Vagina (tissue), 2 donors: ENCODE measurements around the gene NIP7. TPM values are rescaled to one million over a fixed set of nuclear protein-coding genes. Genes with fewer than 3 reads are reported as not detected.

Experiments
- DNase-seq, 2 donors: peaks; one replicate each; pipeline ENCODE4 v3.0.0-alpha.2; 2017; ENCODE audit errors: extremely low spot score in 2 of 2
- H3K27ac ChIP-seq: fragments of 200-600 bp; sonication (generic); one replicate; pipeline ENCODE4 v1.5.1; 2019
- H3K27me3 ChIP-seq: fragments of 200-600 bp; sonication (generic); one replicate; pipeline ENCODE4 v1.5.1; 2019
- H3K36me3 ChIP-seq, 2 donors: fragments of 200-600 bp; sonication (generic); one replicate each; pipeline ENCODE4 v1.5.1; 2017 to 2019
- H3K4me1 ChIP-seq: fragments of 200-600 bp; sonication (generic); one replicate; pipeline ENCODE4 v1.5.1; 2019
- H3K4me3 ChIP-seq, 2 donors: fragments of 200-600 bp; sonication (generic); 1 replicate in 1 of 2; 2 replicates in 1 of 2; pipeline ENCODE4 v1.5.1; 2016 to 2019
- H3K9me3 ChIP-seq: fragments of 200-600 bp; sonication (generic); one replicate; pipeline ENCODE4 v1.5.1; 2019
- POLR2A ChIP-seq, 2 donors: fragments of 450-650 bp; IDR thresholded peaks; one replicate each; pipeline ENCODE4 v1.6.1; 2017; ENCODE audit warnings: antibody characterized with exemption in 2 of 2, mild to moderate bottlenecking in 2 of 2, moderate library complexity in 2 of 2
- POLR2AphosphoS5 ChIP-seq, 2 donors: sonication (generic); formaldehyde crosslinking; IDR thresholded peaks; one replicate each; pipeline ENCODE4 v1.9.0; 2017; ENCODE audit warnings: antibody characterized with exemption in 2 of 2, mild to moderate bottlenecking in 2 of 2, low read depth in 1 of 2; ENCODE audit not compliant: insufficient read depth in 1 of 2
- intact Hi-C: fragments of 100-400 bp; cut with DNase I; formaldehyde crosslinking; loops from one replicate; pipeline ENCODE4 v1.15.1; 2023
- total RNA-seq: library from RNA; depleted of rRNA; stranded (reverse); fragments of >200 nt; gene quantifications from one replicate; pipeline ENCODE4 v1.2.3, GENCODE V29; 2016
- TF ChIP-seq, protein P1 (sequence below), 3 experiments: fragments of 450-650 bp in 2 of 3; fragments of 200-600 bp in 1 of 3; sonication (generic) in 1 of 3; IDR thresholded peaks; one replicate each; pipeline ENCODE4 v1.5.1; 2017 to 2019; ENCODE audit warnings: antibody characterized with exemption in 3 of 3, mild to moderate bottlenecking in 2 of 3, moderate library complexity in 2 of 3

Gene NIP7
- total RNA-seq, 1 donor from 2014 or later: 15.2 TPM

- intact Hi-C loops: no loop called here
- no peak for DNase-seq
- H3K36me3 ChIP-seq: peaks cover 0 to 84% of the 10 kb centered on the region in 2 donors
Observed at GRCh38 chr16:69318177-69318910, 21.2 kb upstream of the NIP7 start.

GRCh38 chr16:69318911-69319289, 20.7 kb upstream of the NIP7 start:
- TF ChIP-seq POLR2AphosphoS5 (IDR thresholded peaks at IDR 0.05; ENCODE audit: insufficient read depth in 1 of 2, low read depth in 1 of 2) (no peak), POLR2A (IDR thresholded peaks at IDR 0.05) (no peak)
- TF ChIP-seq, protein P1, sequence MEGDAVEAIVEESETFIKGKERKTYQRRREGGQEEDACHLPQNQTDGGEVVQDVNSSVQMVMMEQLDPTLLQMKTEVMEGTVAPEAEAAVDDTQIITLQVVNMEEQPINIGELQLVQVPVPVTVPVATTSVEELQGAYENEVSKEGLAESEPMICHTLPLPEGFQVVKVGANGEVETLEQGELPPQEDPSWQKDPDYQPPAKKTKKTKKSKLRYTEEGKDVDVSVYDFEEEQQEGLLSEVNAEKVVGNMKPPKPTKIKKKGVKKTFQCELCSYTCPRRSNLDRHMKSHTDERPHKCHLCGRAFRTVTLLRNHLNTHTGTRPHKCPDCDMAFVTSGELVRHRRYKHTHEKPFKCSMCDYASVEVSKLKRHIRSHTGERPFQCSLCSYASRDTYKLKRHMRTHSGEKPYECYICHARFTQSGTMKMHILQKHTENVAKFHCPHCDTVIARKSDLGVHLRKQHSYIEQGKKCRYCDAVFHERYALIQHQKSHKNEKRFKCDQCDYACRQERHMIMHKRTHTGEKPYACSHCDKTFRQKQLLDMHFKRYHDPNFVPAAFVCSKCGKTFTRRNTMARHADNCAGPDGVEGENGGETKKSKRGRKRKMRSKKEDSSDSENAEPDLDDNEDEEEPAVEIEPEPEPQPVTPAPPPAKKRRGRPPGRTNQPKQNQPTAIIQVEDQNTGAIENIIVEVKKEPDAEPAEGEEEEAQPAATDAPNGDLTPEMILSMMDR (IDR thresholded peaks at IDR 0.05): no peak
- no peak for DNase-seq
- Histone ChIP-seq H3K27ac (no peak overlapping the region), H3K4me3 (no peak overlapping the region), H3K4me1 (peaks cover 7% of the 10 kb centered on the region), H3K36me3 (peaks cover 0 to 88% of the 10 kb centered on the region in 2 donors), H3K27me3 (no peaks in the 10 kb centered on the region), H3K9me3 (no peaks in the 10 kb centered on the region)
- intact Hi-C loops: no loop called here

More at GRCh38 chr16:69318177-69318910, 21.2 kb upstream of the NIP7 start:
- Histone ChIP-seq H3K4me3 (no peak overlapping the region), H3K4me1 (peaks cover 4% of the 10 kb centered on the region), H3K27me3 (no peaks in the 10 kb centered on the region), H3K9me3 (no peaks in the 10 kb centered on the region), H3K27ac (no peak overlapping the region)
- TF ChIP-seq, protein P1 (IDR thresholded peaks at IDR 0.05): no peak
- TF ChIP-seq POLR2AphosphoS5 (IDR thresholded peaks at IDR 0.05; ENCODE audit: insufficient read depth in 1 of 2, low read depth in 1 of 2): no peak
- TF ChIP-seq POLR2A (IDR thresholded peaks at IDR 0.05): no peak

- H3K4me3 ChIP-seq: no peak overlapping the region
- intact Hi-C loops: no loop called here
- no peaks in the 10 kb centered on the region for H3K27me3 ChIP-seq
- H3K4me1 ChIP-seq: peaks cover 12% of the 10 kb centered on the region
- no peaks in the 10 kb centered on the region for H3K9me3 ChIP-seq
- H3K36me3 ChIP-seq: peaks cover 0 to 92% of the 10 kb centered on the region in 2 donors
- no peak overlapping the region for H3K27ac ChIP-seq
- TF ChIP-seq POLR2AphosphoS5 (IDR thresholded peaks at IDR 0.05; ENCODE audit: insufficient read depth in 1 of 2, low read depth in 1 of 2): no peak
- TF ChIP-seq, protein P1 (IDR thresholded peaks at IDR 0.05): no peak
- TF ChIP-seq POLR2A (IDR thresholded peaks at IDR 0.05): no peak
- no peak for DNase-seq
Observed at GRCh38 chr16:69319381-69319780, 20.2 kb upstream of the NIP7 start.

GRCh38 chr16:69319826-69320739, 19.5 kb upstream of the NIP7 start:
- no peak for DNase-seq
- Histone ChIP-seq H3K9me3 (no peaks in the 10 kb centered on the region), H3K4me3 (no peak overlapping the region), H3K27me3 (no peaks in the 10 kb centered on the region), H3K36me3 (peaks cover 0 to 91% of the 10 kb centered on the region in 2 donors), H3K4me1 (peaks cover 17% of the 10 kb centered on the region), H3K27ac (no peak overlapping the region)
- intact Hi-C loops: no loop called here
- TF ChIP-seq POLR2A (IDR thresholded peaks at IDR 0.05) (no peak), POLR2AphosphoS5 (IDR thresholded peaks at IDR 0.05; ENCODE audit: insufficient read depth in 1 of 2, low read depth in 1 of 2) (no peak)
- TF ChIP-seq, protein P1 (IDR thresholded peaks at IDR 0.05): no peak
